Measurements from ENCODE around the gene CPTP. TPM values are rescaled to one million over a fixed set of nuclear protein-coding genes. Genes with fewer than 3 reads are reported as not detected.

The CPTP gene
- total RNA-seq, 1 donor from 2014 or later = 17.5 TPM

GRCh38 chr1:1356796-1357401, 32.3 kb downstream of the CPTP start:
- Mint-ChIP-seq H3K9me3 (ENCODE audit: low read depth) (no peaks in the 10 kb centered on the region), H3K36me3 (ENCODE audit: insufficient read depth) (no peaks in the 10 kb centered on the region), H3K4me1 (ENCODE audit: low read depth) (peaks cover 14% of the 10 kb centered on the region), H3K27me3 (peaks cover 23% of the 10 kb centered on the region), H3K4me3 (ENCODE audit: low read depth) (peak overlapping the region; percentile 69), H3K27ac (no peak overlapping the region)
- DNase-seq (ENCODE audit: low spot score, unreplicated experiment) = no peak
- TF ChIP-seq CTCF (IDR thresholded peaks at IDR 0.05; ENCODE audit: unreplicated experiment) = no peak

GRCh38 chr1:1357871-1358432, 33.4 kb downstream of the CPTP start:
- TF ChIP-seq CTCF (IDR thresholded peaks at IDR 0.05; ENCODE audit: unreplicated experiment) = no peak
- Mint-ChIP-seq H3K4me1 (ENCODE audit: low read depth) (peaks cover 16% of the 10 kb centered on the region), H3K9me3 (ENCODE audit: low read depth) (no peaks in the 10 kb centered on the region), H3K27ac (peak overlapping the region; percentile 92), H3K4me3 (ENCODE audit: low read depth) (peak overlapping the region; percentile 69), H3K27me3 (peaks cover 18% of the 10 kb centered on the region), H3K36me3 (ENCODE audit: insufficient read depth) (no peaks in the 10 kb centered on the region)
- no peak for DNase-seq (ENCODE audit: low spot score, unreplicated experiment)

GRCh38 chr1:1358433-1359271, 34.0 kb downstream of the CPTP start, which contains the start of gene MXRA8:
TSS of gene MXRA8 (minus strand) at chr1:1358555. CDS start at chr1:1358504, 51 bp downstream.
- Mint-ChIP-seq H3K27ac (peak within 1 kb of the TSS; percentile 92), H3K4me3 (ENCODE audit: low read depth) (peak within 1 kb of the TSS; percentile 69), H3K36me3 (ENCODE audit: insufficient read depth) (no peaks in the 10 kb centered on the region), H3K4me1 (ENCODE audit: low read depth) (peaks cover 16% of the 10 kb centered on the region), H3K9me3 (ENCODE audit: low read depth) (no peaks in the 10 kb centered on the region), H3K27me3 (peaks cover 16% of the 10 kb centered on the region)
- DNase-seq (ENCODE audit: low spot score, unreplicated experiment) = peak; percentile 21
- no peak for TF ChIP-seq CTCF (IDR thresholded peaks at IDR 0.05; ENCODE audit: unreplicated experiment)

GRCh38 chr1:1359308-1359663, 34.7 kb downstream of the CPTP start:
- H3K4me1 Mint-ChIP-seq (ENCODE audit: low read depth) = peaks cover 15% of the 10 kb centered on the region
- no peak for TF ChIP-seq CTCF (IDR thresholded peaks at IDR 0.05; ENCODE audit: unreplicated experiment)
- no peaks in the 10 kb centered on the region for H3K9me3 Mint-ChIP-seq (ENCODE audit: low read depth)
- peaks cover 10% of the 10 kb centered on the region for H3K27me3 Mint-ChIP-seq
- H3K36me3 Mint-ChIP-seq (ENCODE audit: insufficient read depth) = no peaks in the 10 kb centered on the region
- no peak overlapping the region for H3K4me3 Mint-ChIP-seq (ENCODE audit: low read depth)
- DNase-seq (ENCODE audit: low spot score, unreplicated experiment) = peak; percentile 8
- H3K27ac Mint-ChIP-seq = peak overlapping the region; percentile 16

- no peak overlapping the region for H3K4me3 Mint-ChIP-seq (ENCODE audit: low read depth)
- peak; percentile 9 for DNase-seq (ENCODE audit: low spot score, unreplicated experiment)
- H3K27ac Mint-ChIP-seq = peak overlapping the region; percentile 29
- peaks cover 10% of the 10 kb centered on the region for H3K27me3 Mint-ChIP-seq
- H3K9me3 Mint-ChIP-seq (ENCODE audit: low read depth) = no peaks in the 10 kb centered on the region
- TF ChIP-seq CTCF (IDR thresholded peaks at IDR 0.05; ENCODE audit: unreplicated experiment) = no peak
- no peaks in the 10 kb centered on the region for H3K36me3 Mint-ChIP-seq (ENCODE audit: insufficient read depth)
- H3K4me1 Mint-ChIP-seq (ENCODE audit: low read depth) = peaks cover 14% of the 10 kb centered on the region
Measured at GRCh38 chr1:1359664-1360468, 35.3 kb downstream of the CPTP start.

Measured in progenitor cell of endocrine pancreas (in vitro differentiated cells).